Measurements from ENCODE around the gene OR1I1.

- no peak for TF ChIP-seq CTCF (IDR thresholded peaks at IDR 0.05; ENCODE audit: poor library complexity)
- no peak for TF ChIP-seq EZH2phosphoT487 (IDR thresholded peaks at IDR 0.05; ENCODE audit: low read depth, severe bottlenecking, unreplicated experiment)
Measured at GRCh38 chr19:15037586-15037985, 44.4 kb upstream of the OR1I1 start.

Data from hepatocyte (in vitro differentiated cells).